HG03520 (cell line): Measurements from ENCODE around the gene C1QA.

ENCODE experiments used
- ATAC-seq: cut with Tn5 transposase; IDR thresholded peaks from one replicate; pipeline ENCODE4 v1.9.1; 2021; ENCODE audit warnings: mild to moderate bottlenecking, moderate library complexity; ENCODE audit not compliant: unreplicated experiment

C1QA gene, protein sequence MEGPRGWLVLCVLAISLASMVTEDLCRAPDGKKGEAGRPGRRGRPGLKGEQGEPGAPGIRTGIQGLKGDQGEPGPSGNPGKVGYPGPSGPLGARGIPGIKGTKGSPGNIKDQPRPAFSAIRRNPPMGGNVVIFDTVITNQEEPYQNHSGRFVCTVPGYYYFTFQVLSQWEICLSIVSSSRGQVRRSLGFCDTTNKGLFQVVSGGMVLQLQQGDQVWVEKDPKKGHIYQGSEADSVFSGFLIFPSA

GRCh38 chr1:22636353-22636752 lies at the start of gene C1QA:
TSS of gene C1QA (plus strand) at chr1:22636628. CDS start at chr1:22637617, 989 bp downstream.
- no peak for ATAC-seq

DNA sequence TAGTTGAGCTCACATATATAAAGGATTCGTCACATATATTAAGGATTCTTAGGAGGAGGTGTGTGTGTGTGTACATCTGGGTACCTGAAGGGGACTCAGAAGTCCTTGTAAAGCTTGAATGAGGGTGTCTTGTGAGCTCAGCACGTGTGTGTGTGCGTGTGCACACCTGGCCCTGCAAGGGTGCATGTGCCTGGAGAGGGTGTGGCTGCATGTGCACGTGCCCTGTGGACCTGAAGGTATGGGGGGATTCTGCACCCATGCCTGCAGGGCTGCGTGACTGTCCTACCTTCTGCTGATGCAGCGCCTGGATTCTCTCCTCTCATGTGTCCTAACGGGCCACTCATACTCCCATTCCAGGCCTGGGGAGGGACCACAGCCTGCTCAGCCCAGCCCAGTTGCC lies 49.2 kb upstream of the C1QA start:
- ATAC-seq, result no peak

DNA sequence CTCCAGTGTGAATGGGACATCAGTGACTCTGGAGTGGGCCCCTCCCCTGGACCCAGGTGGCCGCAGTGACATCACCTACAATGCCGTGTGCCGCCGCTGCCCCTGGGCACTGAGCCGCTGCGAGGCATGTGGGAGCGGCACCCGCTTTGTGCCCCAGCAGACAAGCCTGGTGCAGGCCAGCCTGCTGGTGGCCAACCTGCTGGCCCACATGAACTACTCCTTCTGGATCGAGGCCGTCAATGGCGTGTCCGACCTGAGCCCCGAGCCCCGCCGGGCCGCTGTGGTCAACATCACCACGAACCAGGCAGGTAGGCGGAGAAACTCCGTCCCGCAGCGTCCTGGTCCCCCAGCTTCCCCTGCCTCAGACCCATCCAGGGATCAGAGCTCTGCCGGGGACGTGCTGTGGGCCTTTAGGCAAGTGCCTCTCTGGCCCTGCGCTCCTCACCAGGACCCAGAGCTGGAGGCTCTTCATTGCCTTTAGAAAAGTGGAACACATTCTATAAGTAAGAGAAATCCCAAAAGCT lies 47.5 kb upstream of the C1QA start:
- no peak for ATAC-seq

- no peak for ATAC-seq
These were observed 44.9 kb upstream of the C1QA start for GRCh38 chr1:22591576-22591975.

- ATAC-seq, result no peak
These were observed 44.4 kb upstream of the C1QA start for GRCh38 chr1:22592051-22592450.

GRCh38 chr1:22592919-22593790 lies 43.3 kb upstream of the C1QA start:
- ATAC-seq, result no peak

GRCh38 chr1:22594396-22594795 lies 42.0 kb upstream of the C1QA start:
- no peak for ATAC-seq

DNA sequence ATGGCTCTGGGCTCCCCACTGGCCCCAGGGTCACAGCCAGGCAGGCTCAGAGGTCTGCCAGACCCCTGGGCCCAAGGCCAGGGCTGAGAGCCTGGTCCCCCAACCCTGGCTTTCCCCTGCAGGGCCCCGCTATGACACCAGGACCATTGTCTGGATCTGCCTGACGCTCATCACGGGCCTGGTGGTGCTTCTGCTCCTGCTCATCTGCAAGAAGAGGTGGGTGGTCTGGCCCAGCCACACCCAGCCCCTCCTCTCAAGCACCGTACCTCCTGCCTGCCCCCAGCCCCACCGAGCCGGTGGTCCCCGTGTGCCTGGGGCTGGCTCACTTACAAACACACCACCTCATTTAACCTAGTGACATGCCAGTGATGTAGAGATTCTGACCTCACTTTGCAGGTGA lies 41.3 kb upstream of the C1QA start:
- no peak for ATAC-seq

- no peak for ATAC-seq
These were observed 39.0 kb upstream of the C1QA start for GRCh38 chr1:22597301-22597965.

GRCh38 chr1:22597996-22598395 lies 38.4 kb upstream of the C1QA start:
- ATAC-seq, result no peak

- no peak for ATAC-seq
These were observed 37.7 kb upstream of the C1QA start for GRCh38 chr1:22598736-22599135.

DNA sequence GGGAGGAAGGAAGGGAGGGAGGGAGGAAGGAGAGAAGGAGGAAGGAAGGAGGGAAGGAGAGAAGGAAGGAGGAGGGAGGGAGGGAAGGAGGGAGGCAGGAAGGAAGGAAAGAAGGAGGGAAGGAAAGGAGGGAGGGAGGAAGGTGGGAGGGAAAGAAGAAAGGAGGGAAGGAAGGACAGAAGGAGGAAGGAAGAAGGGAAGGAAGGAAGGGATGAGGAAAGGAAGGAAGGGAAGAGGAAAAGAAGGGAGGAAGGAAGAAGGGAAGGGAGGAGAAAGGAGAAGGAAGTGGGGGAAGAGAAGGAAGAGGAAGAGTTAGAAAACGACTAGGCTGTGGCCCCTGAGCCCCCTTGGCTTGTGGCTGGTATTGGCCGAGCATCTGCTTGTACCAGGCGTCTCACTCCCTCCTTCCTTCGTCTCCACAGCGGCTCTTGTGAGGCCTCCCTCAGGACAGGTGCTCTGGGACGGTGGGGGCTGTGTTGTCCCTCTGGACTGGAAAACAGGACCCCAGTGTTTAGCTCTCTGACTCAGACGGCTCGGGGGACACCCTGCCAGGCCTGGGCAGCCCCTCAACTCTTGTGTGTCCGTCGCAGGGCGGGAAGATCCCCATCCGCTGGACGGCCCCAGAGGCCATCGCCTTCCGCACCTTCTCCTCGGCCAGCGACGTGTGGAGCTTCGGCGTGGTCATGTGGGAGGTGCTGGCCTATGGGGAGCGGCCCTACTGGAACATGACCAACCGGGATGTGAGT lies 36.2 kb upstream of the C1QA start:
- no peak for ATAC-seq

DNA sequence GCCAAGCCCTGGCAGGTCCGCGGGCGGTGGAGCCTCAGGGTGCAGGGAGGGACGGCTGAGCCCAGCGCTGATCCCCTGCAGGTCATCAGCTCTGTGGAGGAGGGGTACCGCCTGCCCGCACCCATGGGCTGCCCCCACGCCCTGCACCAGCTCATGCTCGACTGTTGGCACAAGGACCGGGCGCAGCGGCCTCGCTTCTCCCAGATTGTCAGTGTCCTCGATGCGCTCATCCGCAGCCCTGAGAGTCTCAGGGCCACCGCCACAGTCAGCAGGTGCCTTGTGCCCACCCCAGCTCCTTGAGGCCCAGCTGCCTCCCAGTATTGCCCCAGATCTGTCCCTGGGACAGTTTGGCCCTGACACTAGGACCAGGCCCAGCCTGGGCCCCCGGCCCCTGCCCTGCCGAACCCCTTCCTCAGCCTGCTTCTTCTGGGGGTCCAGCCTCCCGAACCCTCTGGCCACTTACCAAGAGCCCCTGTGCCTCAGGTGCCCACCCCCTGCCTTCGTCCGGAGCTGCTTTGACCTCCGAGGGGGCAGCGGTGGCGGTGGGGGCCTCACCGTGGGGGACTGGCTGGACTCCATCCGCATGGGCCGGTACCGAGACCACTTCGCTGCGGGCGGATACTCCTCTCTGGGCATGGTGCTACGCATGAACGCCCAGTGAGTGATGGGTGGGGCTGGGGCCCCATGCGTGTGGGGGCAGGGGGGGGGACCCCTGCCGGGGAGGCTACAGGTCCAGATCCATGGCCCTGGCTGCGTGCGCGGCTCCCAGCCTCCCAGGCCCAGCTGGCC lies 35.4 kb upstream of the C1QA start:
- ATAC-seq, result no peak

DNA sequence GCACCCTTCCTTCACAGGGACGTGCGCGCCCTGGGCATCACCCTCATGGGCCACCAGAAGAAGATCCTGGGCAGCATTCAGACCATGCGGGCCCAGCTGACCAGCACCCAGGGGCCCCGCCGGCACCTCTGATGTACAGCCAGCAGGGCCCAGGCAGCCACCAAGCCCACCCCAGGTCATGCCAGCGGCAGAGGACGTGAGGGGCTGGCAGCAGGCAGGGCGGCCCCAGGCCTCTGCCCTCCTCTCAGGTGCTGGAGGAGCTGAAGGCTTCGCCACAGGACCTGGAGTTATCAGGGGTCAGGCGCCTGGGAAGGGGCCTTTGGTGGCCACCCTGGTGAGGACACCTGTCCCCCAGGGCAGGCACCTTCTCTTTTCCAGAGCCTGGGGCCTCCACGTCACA lies 34.8 kb upstream of the C1QA start:
- no peak for ATAC-seq

- no peak for ATAC-seq
These were observed 34.2 kb upstream of the C1QA start for GRCh38 chr1:22602060-22602740.

DNA sequence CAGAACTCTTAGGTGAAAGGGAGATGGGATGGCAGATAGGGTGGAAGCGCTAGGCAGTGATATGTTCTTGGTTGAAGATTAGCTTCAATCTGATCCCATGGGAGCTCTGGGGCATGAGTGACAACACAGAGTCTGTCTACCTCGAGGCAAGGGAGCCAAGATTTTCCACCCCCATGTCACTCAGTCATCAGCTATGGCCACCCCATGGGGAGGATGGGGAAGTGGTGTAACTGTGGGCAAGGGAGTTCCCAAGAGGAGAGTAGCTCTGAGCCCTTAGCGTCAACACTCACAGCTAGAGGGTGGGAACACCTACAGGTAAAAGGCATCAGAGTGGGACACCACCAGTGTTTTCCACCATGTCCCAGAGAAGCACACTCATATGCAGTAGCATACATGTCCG lies 30.3 kb upstream of the C1QA start:
- ATAC-seq, result no peak

GRCh38 chr1:22607154-22607553 lies 29.3 kb upstream of the C1QA start:
- no peak for ATAC-seq

DNA sequence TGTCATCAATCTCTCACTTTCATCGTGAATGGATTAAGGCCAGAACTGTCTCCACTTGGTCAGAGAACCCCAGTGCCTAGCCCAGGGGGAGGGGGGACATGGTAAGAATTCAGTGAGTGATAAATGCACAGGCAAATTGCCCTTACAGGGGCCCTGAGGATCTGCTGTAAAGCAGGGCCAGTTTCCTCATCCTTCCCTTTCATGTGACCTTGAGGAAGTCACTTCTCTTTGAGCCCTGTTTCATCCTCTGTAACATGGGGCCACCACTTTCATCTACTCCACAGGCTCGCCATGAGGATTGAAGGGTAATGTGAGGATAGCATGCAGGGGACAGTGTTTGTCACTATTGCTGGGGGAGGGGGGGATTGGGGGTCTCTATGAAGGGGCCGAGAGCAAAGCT lies 28.1 kb upstream of the C1QA start:
- no peak for ATAC-seq

GRCh38 chr1:22609291-22609690 lies 27.1 kb upstream of the C1QA start:
- no peak for ATAC-seq

DNA sequence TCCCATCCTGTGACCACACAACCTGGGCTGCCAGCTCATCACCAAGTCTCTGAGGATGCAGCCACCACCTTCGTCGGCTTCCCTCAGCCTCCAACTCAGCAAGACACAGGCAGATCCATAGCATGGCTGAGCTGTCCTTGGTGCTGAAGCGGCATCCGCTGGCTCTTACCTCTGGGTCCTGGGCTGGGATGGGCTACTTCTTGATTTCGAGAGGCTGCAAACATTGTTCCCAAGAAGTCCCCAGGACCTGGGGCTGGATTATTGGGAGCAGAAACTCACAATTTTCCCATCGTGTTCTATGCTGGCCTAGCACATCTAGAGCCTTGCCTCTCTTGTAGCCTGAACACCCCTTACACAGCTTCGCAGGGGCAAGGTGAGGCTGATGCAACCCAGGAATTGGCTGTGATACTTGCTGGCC lies 24.9 kb upstream of the C1QA start:
- ATAC-seq, result no peak
